ENCODE measurements around the gene LCN12.

Gene LCN12

DNA sequence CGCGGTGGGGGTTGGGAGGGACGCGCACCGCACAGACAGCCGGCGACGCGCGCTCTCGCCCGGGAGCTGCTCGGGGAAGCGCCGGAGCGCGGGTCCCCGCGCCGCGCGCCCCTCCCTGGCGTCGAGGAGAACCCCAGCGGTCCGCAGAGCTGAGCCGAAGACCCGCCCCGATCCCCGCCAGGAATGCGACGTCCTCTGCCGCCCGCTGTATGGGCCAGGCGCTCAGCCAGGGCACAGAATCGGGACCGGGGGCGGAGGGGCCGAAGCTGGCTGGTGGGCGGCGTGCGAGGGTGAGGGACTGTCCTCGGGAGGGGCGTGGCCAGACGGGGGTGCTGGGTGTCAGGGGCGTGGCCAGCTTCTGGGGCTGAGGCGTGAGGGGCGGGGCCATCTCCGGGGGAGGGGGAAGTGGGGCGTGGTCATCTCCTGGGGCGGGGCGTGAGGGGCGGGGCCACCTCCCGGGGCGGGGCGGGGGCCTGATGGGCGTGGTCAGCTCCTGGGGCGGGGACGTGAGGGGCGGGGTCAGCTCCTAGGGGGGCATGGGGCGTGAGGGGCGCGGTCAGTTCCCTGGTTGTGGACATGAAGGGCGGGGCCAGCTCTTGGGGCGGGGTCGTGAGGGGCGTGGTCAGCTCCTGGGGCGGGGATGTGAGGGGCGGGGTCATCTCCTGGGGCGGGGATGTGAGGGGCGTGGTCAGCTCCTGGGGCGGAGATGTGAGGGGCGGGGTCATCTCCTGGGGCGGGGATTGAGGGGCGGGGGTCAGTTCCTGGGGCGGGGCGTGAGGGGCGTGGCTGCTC lies 26.2 kb downstream of the LCN12 start:
- peak; percentile 45 for FAIRE-seq
- TF ChIP-seq POU2F2 (IDR thresholded peaks at IDR 0.05; ENCODE audit: low read depth, low read length) (no peak), TAF1 (IDR thresholded peaks at IDR 0.05; ENCODE audit: low read depth, low read length) (no peak), SPI1 (IDR thresholded peaks at IDR 0.05; ENCODE audit: low read depth, low read length) (no peak), POLR2AphosphoS5 (IDR thresholded peaks at IDR 0.05; ENCODE audit: low read depth, low read length) (no peak), PAX5 (IDR thresholded peaks at IDR 0.05; ENCODE audit: insufficient read depth, low read length, severe bottlenecking) (no peak), POLR2A (IDR thresholded peaks at IDR 0.05; ENCODE audit: low read depth, low read length) (no peak)
- peak; percentile 85 for DNase-seq (ENCODE audit: insufficient read length, low spot score)

DNA sequence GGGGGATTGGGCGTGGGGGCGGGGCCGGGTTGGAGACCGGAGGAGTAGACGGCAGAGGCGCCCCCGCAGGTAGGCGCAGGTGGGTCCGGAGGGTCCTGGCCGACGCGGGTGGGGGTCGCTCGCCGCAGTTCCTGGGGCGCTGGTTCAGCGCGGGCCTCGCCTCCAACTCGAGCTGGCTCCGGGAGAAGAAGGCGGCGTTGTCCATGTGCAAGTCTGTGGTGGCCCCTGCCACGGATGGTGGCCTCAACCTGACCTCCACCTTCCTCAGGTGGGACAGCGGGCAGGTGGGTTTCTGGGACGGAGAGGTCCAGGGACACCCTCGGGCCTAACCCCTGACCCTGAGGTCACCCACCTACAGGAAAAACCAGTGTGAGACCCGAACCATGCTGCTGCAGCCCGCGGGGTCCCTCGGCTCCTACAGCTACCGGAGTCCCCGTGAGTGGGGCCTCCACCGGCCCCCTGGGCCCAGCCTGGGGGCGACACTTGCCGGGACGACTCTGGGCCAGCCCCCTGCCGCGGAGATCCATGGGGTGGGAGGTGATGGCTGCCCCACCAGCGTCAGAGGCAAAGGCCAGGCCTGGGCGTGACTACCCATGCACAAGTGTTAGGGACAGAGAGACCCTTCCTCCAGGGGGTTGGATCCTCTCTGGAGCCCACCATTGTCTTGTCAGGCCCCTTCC lies 26.9 kb downstream of the LCN12 start:
- FAIRE-seq (no peak), DNase-seq (ENCODE audit: insufficient read length, low spot score) (no peak)
- TF ChIP-seq SPI1 (IDR thresholded peaks at IDR 0.05; ENCODE audit: low read depth, low read length): no peak
- no peak for TF ChIP-seq POLR2A (IDR thresholded peaks at IDR 0.05; ENCODE audit: low read depth, low read length)
- no peak for TF ChIP-seq TAF1 (IDR thresholded peaks at IDR 0.05; ENCODE audit: low read depth, low read length)
- TF ChIP-seq POLR2AphosphoS5 (IDR thresholded peaks at IDR 0.05; ENCODE audit: low read depth, low read length): no peak
- TF ChIP-seq POU2F2 (IDR thresholded peaks at IDR 0.05; ENCODE audit: low read depth, low read length): no peak
- TF ChIP-seq PAX5 (IDR thresholded peaks at IDR 0.05; ENCODE audit: insufficient read depth, low read length, severe bottlenecking): no peak

DNA sequence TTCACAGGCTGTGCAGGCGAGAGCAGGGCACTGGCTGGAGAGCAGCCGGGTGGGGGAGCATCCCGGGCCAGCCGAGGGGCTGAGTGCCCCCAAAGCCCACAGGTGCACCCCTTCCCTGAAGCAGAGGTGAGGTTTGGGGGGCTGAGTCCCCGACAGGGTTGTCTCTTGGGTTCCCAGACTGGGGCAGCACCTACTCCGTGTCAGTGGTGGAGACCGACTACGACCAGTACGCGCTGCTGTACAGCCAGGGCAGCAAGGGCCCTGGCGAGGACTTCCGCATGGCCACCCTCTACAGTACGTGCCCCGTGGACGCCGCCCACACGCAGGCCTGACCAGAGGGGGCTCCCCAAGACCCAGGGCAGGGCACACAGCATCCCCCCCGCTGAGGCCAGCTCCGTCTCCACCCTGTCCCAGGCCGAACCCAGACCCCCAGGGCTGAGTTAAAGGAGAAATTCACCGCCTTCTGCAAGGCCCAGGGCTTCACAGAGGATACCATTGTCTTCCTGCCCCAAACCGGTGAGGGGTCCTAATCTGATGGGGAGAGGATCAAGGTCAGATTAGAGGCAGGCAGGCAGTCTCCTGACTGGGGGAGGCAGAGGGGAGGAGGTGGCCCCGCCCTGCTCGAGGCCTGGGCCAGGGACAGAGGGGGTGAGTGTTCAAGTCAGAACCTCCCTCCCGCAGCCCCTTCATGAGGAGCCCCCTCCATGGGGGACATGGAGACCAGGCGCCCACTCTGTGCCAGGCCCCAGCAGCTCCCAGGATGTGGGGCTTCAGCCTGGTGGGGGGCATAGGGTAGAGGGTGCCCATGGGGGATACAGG lies 27.9 kb downstream of the LCN12 start:
- FAIRE-seq (no peak), DNase-seq (ENCODE audit: insufficient read length, low spot score) (no peak)
- no peak for TF ChIP-seq PAX5 (IDR thresholded peaks at IDR 0.05; ENCODE audit: insufficient read depth, low read length, severe bottlenecking)
- no peak for TF ChIP-seq POLR2A (IDR thresholded peaks at IDR 0.05; ENCODE audit: low read depth, low read length)
- TF ChIP-seq POLR2AphosphoS5 (IDR thresholded peaks at IDR 0.05; ENCODE audit: low read depth, low read length): no peak
- no peak for TF ChIP-seq TAF1 (IDR thresholded peaks at IDR 0.05; ENCODE audit: low read depth, low read length)

DNA sequence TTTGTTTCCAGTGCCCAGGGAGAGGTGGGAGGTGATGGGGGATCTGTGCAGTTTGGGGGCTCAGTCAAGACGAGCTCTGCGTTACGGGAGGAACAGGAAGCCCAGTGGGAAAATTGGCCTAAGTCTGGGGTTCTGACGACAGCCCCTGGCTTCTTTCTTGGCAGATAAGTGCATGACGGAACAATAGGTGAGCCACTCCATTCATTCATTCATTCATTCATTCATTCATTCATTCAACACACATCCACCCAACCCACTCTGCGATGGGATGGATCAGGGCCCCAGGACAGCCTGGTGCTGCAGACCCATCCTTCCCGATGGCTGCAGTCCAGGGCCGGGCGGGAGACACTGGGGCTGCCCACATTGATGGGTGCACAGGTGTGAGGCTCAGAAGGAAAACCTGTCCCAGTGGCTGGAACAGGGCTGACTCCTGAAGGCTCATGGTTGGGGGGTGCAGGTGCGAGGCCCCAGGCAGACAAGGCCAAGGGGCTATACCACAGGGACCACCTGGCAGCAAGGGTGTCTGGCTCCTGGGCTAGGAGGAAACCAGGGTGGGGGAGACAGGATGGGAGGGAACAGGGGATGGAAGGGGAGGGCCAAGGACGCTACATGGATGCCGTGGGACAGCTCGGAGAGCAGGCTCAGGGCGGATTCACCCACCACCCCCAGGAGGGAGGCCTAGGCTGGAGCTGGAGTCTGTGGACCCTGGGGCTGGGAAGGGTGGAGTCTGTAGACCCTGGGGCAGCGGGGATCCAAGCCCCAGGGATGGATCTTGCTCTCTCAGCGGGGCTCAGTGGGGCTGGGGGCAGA lies 28.8 kb downstream of the LCN12 start:
- no peak for FAIRE-seq
- TF ChIP-seq PAX5 (IDR thresholded peaks at IDR 0.05; ENCODE audit: insufficient read depth, low read length, severe bottlenecking) (no peak), SPI1 (IDR thresholded peaks at IDR 0.05; ENCODE audit: low read depth, low read length) (no peak), POLR2A (IDR thresholded peaks at IDR 0.05; ENCODE audit: low read depth, low read length) (no peak), POLR2AphosphoS5 (IDR thresholded peaks at IDR 0.05; ENCODE audit: low read depth, low read length) (no peak), TAF1 (IDR thresholded peaks at IDR 0.05; ENCODE audit: low read depth, low read length) (no peak), POU2F2 (IDR thresholded peaks at IDR 0.05; ENCODE audit: low read depth, low read length) (no peak)
- DNase-seq (ENCODE audit: insufficient read length, low spot score): no peak

DNA sequence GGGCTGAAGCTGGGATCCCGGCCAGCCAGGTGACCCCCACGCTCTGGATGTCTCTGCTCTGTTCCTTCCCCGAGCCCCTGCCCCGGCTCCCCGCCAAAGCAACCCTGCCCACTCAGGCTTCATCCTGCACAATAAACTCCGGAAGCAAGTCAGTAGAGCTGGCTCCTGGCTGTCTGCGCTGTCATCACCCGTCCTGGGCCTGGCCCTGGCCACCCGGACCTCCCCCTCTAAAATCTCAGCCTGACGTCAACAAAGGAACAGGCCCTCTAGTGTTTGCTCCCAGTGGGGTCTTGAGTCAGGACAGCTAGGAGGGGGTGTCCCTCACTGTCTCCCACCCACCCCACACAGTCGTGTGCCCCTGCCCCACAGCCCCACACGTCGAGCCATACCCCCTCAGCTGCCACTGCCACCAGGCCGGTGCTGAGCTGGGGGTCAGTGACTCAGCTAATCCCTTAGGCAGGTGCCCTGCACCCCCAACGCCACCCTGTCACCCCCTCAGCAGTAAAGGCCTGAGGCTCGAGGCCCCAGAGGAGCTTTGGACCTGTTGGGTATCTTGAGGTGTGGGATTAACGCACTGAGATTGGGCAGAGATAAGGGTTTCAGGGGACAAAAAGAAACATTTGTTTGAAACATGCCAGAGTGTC lies 29.6 kb downstream of the LCN12 start:
- TF ChIP-seq SPI1 (IDR thresholded peaks at IDR 0.05; ENCODE audit: low read depth, low read length) (no peak), PAX5 (IDR thresholded peaks at IDR 0.05; ENCODE audit: insufficient read depth, low read length, severe bottlenecking) (no peak), POLR2AphosphoS5 (IDR thresholded peaks at IDR 0.05; ENCODE audit: low read depth, low read length) (no peak), POU2F2 (IDR thresholded peaks at IDR 0.05; ENCODE audit: low read depth, low read length) (no peak), TAF1 (IDR thresholded peaks at IDR 0.05; ENCODE audit: low read depth, low read length) (no peak), POLR2A (IDR thresholded peaks at IDR 0.05; ENCODE audit: low read depth, low read length) (no peak)
- FAIRE-seq: no peak
- no peak for DNase-seq (ENCODE audit: insufficient read length, low spot score)

- DNase-seq (ENCODE audit: insufficient read length, low spot score) (no peak), FAIRE-seq (no peak)
- no peak for TF ChIP-seq PAX5 (IDR thresholded peaks at IDR 0.05; ENCODE audit: insufficient read depth, low read length, severe bottlenecking)
- no peak for TF ChIP-seq POLR2AphosphoS5 (IDR thresholded peaks at IDR 0.05; ENCODE audit: low read depth, low read length)
- no peak for TF ChIP-seq POLR2A (IDR thresholded peaks at IDR 0.05; ENCODE audit: low read depth, low read length)
- no peak for TF ChIP-seq SPI1 (IDR thresholded peaks at IDR 0.05; ENCODE audit: low read depth, low read length)
- no peak for TF ChIP-seq TAF1 (IDR thresholded peaks at IDR 0.05; ENCODE audit: low read depth, low read length)
- TF ChIP-seq POU2F2 (IDR thresholded peaks at IDR 0.05; ENCODE audit: low read depth, low read length): no peak
These were observed 30.4 kb downstream of the LCN12 start, which contains the start of gene LCNL1 for GRCh38 chr9:136982232-136983051. LCNL1 (plus strand) TSS chr9:136982993; CDS start chr9:136983587, 594 bp downstream.

GRCh38 chr9:136983167-136983566 lies 31.1 kb downstream of the LCN12 start:
- TF ChIP-seq PAX5 (IDR thresholded peaks at IDR 0.05; ENCODE audit: insufficient read depth, low read length, severe bottlenecking) (no peak), POLR2AphosphoS5 (IDR thresholded peaks at IDR 0.05; ENCODE audit: low read depth, low read length) (no peak), TAF1 (IDR thresholded peaks at IDR 0.05; ENCODE audit: low read depth, low read length) (no peak), POLR2A (IDR thresholded peaks at IDR 0.05; ENCODE audit: low read depth, low read length) (no peak), SPI1 (IDR thresholded peaks at IDR 0.05; ENCODE audit: low read depth, low read length) (no peak)
- DNase-seq (ENCODE audit: insufficient read length, low spot score) (no peak), FAIRE-seq (no peak)

Measured in GM12891 (cell line).